Neuronal stem cell (in vitro differentiated cells): ENCODE results near the gene OS9.

Experiments used
- DNase-seq: peaks from one replicate; pipeline ENCODE4 v3.0.0-alpha.2; 2013; ENCODE audit warnings: low spot score
- H2AFZ ChIP-seq: one replicate; pipeline ENCODE4 v1.6.1; 2013; ENCODE audit warnings: mild to moderate bottlenecking, low read length, inconsistent platforms
- H2AK5ac ChIP-seq: 2 replicates; pipeline ENCODE4 v1.6.1; 2013; ENCODE audit warnings: low read depth, mild to moderate bottlenecking, inconsistent platforms, low read length, moderate library complexity, mixed read lengths
- H2BK120ac ChIP-seq: 2 replicates; pipeline ENCODE4 v1.6.1; 2013; ENCODE audit warnings: low read depth, mild to moderate bottlenecking, inconsistent platforms, low read length, moderate library complexity, mixed read lengths
- H2BK12ac ChIP-seq: one replicate; pipeline ENCODE4 v1.6.1; 2013; ENCODE audit warnings: low read length, inconsistent platforms
- H2BK15ac ChIP-seq: 2 replicates; pipeline ENCODE4 v1.6.1; 2013; ENCODE audit warnings: mild to moderate bottlenecking, low read length, inconsistent platforms, mixed read lengths
- H2BK5ac ChIP-seq: one replicate; pipeline ENCODE4 v1.6.1; 2013; ENCODE audit warnings: inconsistent platforms, mild to moderate bottlenecking, low read length, moderate library complexity
- H3K14ac ChIP-seq: one replicate; pipeline ENCODE4 v1.6.1; 2013; ENCODE audit warnings: low read length, inconsistent platforms
- H3K18ac ChIP-seq: 2 replicates; pipeline ENCODE4 v1.6.1; 2013; ENCODE audit warnings: low read length, inconsistent platforms
- H3K23ac ChIP-seq: 2 replicates; pipeline ENCODE4 v1.6.1; 2013; ENCODE audit warnings: low read depth, mild to moderate bottlenecking, mixed read lengths, low read length, inconsistent platforms; ENCODE audit not compliant: poor library complexity
- H3K27ac ChIP-seq: replicated peaks from 3 replicates; pipeline ENCODE4 v1.5.1; 2013; ENCODE audit warnings: low read length, inconsistent platforms
- H3K27me3 ChIP-seq, 3 experiments: 2 replicates each; pipeline ENCODE4 v1.6.1; 2013; ENCODE audit warnings: low read length in 3 of 3, mild to moderate bottlenecking in 2 of 3, inconsistent platforms in 1 of 3, low read depth in 1 of 3, mixed read lengths in 1 of 3, moderate library complexity in 1 of 3; ENCODE audit not compliant: control insufficient read depth in 3 of 3, insufficient read depth in 3 of 3
- H3K36me3 ChIP-seq, 2 donors: replicated peaks in 1 of 2; 2 replicates each; pipeline ENCODE4 v1.6.1; 2013; ENCODE audit warnings: low read length in 2 of 2; ENCODE audit not compliant: control insufficient read depth in 2 of 2, insufficient read depth in 2 of 2
- H3K4ac ChIP-seq: 2 replicates; pipeline ENCODE4 v1.6.1; 2013; ENCODE audit warnings: inconsistent platforms, mild to moderate bottlenecking, low read length, moderate library complexity
- H3K4me1 ChIP-seq, 2 donors: 1 replicate in 1 of 2; 2 replicates in 1 of 2; pipeline ENCODE4 v1.6.1; 2013; ENCODE audit warnings: low read length in 2 of 2, low read depth in 1 of 2; ENCODE audit not compliant: control insufficient read depth in 2 of 2, insufficient read depth in 1 of 2
- H3K4me2 ChIP-seq: one replicate; pipeline ENCODE4 v1.6.1; 2013; ENCODE audit warnings: mild to moderate bottlenecking, low read length, inconsistent platforms; ENCODE audit not compliant: insufficient read depth, poor library complexity, severe bottlenecking
- H3K4me3 ChIP-seq, 2 donors: 2 replicates each; pipeline ENCODE4 v1.5.1; 2013; ENCODE audit warnings: low read length in 2 of 2, mild to moderate bottlenecking in 2 of 2, inconsistent platforms in 1 of 2, moderate library complexity in 1 of 2
- H3K79me1 ChIP-seq: one replicate; pipeline ENCODE4 v1.6.1; 2013; ENCODE audit warnings: low read depth, mild to moderate bottlenecking, inconsistent platforms, low read length, moderate library complexity
- H3K9ac ChIP-seq: one replicate; pipeline ENCODE4 v1.6.1; 2013; ENCODE audit warnings: mild to moderate bottlenecking, low read depth, low read length, inconsistent platforms; ENCODE audit not compliant: poor library complexity
- H3K9me3 ChIP-seq, 2 donors: replicated peaks in 1 of 2; 2 replicates each; pipeline versions ENCODE3 to v1.6.1; 2013; ENCODE audit warnings: low read length in 2 of 2, mild to moderate bottlenecking in 2 of 2, inconsistent platforms in 1 of 2, low read depth in 1 of 2, mixed read lengths in 1 of 2, moderate library complexity in 1 of 2; ENCODE audit not compliant: control insufficient read depth in 2 of 2, insufficient read depth in 1 of 2
- H4K8ac ChIP-seq: one replicate; pipeline ENCODE4 v1.6.1; 2013; ENCODE audit warnings: low read depth, mild to moderate bottlenecking, inconsistent platforms, low read length, moderate library complexity
- H4K91ac ChIP-seq: one replicate; pipeline ENCODE4 v1.6.1; 2013; ENCODE audit warnings: low read length, low read depth, mild to moderate bottlenecking, inconsistent platforms; ENCODE audit not compliant: poor library complexity
- WGBS, 2 donors: extraction: QIAGEN DNeasy Blood & Tissue Kit; methylation state at CpG; one replicate each; pipeline ENCODE4 v1.1.7; 2013; ENCODE audit warnings: missing lambda C conversion rate in 2 of 2, mixed read lengths in 1 of 2; ENCODE audit not compliant: insufficient read length in 2 of 2, insufficient replicate concordance in 1 of 2; ENCODE audit errors: extremely low coverage in 2 of 2; 5-methylcytosine and 5-hydroxymethylcytosine counted together

OS9 gene

DNA sequence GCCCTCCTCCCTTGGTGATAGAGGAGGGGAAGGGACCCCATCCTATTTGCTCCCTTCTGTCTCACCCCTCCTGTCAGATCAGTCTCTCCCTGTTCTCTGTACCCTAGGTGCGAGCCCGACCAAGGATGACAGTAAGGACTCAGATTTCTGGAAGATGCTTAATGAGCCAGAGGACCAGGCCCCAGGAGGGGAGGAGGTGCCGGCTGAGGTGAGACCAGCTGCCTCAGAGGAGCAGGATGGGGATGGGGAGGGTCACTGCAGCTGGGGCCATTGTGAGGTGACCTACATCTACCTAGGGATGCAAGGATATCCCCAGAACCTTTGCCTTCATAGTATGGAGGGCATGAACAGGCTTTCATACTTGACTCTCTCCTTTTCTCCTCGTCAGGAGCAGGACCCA is 22.4 kb downstream of the OS9 start:
- H3K79me1 ChIP-seq: no peaks in the 10 kb centered on the region
- no peak overlapping the region for H3K14ac ChIP-seq
- no peak overlapping the region for H2BK12ac ChIP-seq
- no peak overlapping the region for H3K27ac ChIP-seq
- no peak overlapping the region for H3K9ac ChIP-seq
- H2BK5ac ChIP-seq: no peak overlapping the region
- WGBS, 2 donors: no CpG with 5 or more reads among the region's 4 CpGs
- H3K4me2 ChIP-seq: no peak overlapping the region
- no peak overlapping the region for H4K91ac ChIP-seq
- H4K8ac ChIP-seq: no peak overlapping the region
- peak overlapping the region; percentile 38 for H3K4ac ChIP-seq
- no peak overlapping the region for H3K4me3 ChIP-seq
- no peak overlapping the region for H3K23ac ChIP-seq
- peaks cover 22 to 77% of the 10 kb centered on the region in 2 donors for H3K36me3 ChIP-seq
- no peaks in the 10 kb centered on the region for H3K27me3 ChIP-seq
- H3K4me1 ChIP-seq: peaks cover 0 to 3% of the 10 kb centered on the region in 2 donors
- peaks cover 0 to 7% of the 10 kb centered on the region in 2 donors for H3K9me3 ChIP-seq
- no peak overlapping the region for H2AK5ac ChIP-seq
- no peak overlapping the region for H2BK15ac ChIP-seq
- DNase-seq: no peak
- no peak overlapping the region for H2BK120ac ChIP-seq
- no peak overlapping the region for H3K18ac ChIP-seq
- H2AFZ ChIP-seq: no peak overlapping the region

DNA sequence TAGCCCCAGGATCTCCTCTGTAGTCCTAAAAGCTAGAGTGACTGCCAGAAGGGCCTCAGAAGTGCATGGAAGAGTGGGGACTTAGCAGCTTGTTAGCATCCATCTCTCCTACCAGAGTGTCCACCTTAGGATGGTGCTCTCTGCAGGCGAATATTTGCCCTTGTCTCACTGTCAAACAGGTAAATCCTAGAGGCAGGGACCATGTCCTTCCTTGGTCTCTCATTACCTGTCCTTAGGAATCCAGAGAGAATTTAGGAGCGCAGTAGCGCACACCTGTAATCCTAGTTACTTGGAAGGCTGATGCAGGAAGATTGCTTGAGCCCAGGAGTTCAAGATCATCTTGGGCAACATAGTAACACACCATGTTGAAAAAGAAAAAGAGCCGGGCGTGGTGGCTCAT is 23.2 kb downstream of the OS9 start:
- no peak overlapping the region for H3K4me2 ChIP-seq
- no peak overlapping the region for H2AK5ac ChIP-seq
- no peak overlapping the region for H2BK120ac ChIP-seq
- H4K8ac ChIP-seq: no peak overlapping the region
- no peak overlapping the region for H3K4me3 ChIP-seq
- no CpG with 5 or more reads among the region's 5 CpGs for WGBS, 2 donors
- H3K9ac ChIP-seq: no peak overlapping the region
- no peaks in the 10 kb centered on the region for H3K79me1 ChIP-seq
- H3K9me3 ChIP-seq: peaks cover 0 to 1% of the 10 kb centered on the region in 2 donors
- DNase-seq: no peak
- no peak overlapping the region for H2BK15ac ChIP-seq
- H3K27ac ChIP-seq: no peak overlapping the region
- H3K27me3 ChIP-seq: no peaks in the 10 kb centered on the region
- H3K23ac ChIP-seq: no peak overlapping the region
- H3K18ac ChIP-seq: no peak overlapping the region
- H4K91ac ChIP-seq: no peak overlapping the region
- H2BK12ac ChIP-seq: no peak overlapping the region
- H2AFZ ChIP-seq: no peak overlapping the region
- peaks cover 22 to 80% of the 10 kb centered on the region in 2 donors for H3K36me3 ChIP-seq
- H3K4me1 ChIP-seq: peaks cover 0 to 3% of the 10 kb centered on the region in 2 donors
- no peak overlapping the region for H3K14ac ChIP-seq
- no peak overlapping the region for H2BK5ac ChIP-seq
- no peak overlapping the region for H3K4ac ChIP-seq

DNA sequence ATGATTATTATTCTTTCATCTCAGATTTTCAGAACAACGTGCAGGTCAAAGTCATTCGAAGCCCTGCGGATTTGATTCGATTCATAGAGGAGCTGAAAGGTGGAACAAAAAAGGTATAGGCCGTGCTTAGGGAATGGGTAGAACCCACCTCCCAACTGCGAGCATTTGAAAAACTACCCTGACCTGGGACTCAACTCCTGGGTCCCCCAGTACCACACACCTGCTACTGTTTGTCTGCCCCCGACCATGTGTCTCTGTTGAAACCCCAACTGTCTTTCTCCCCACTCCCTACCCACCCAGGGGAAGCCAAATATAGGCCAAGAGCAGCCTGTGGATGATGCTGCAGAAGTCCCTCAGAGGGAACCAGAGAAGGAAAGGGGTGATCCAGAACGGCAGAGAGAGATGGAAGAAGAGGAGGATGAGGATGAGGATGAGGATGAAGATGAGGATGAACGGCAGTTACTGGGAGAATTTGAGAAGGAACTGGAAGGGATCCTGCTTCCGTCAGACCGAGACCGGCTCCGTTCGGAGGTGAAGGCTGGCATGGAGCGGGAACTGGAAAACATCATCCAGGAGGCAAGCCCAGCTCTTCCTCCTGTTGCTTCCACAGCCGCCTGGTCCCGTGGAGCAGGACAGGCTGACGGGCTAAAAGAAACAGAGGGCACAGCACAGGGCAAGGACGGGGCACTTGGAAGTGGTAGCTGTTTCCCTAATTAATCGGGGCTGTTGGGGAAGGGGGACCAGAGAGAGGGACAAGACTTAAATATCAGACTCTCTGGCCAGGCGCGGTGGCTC is 24.1 kb downstream of the OS9 start:
- no peak overlapping the region for H2AFZ ChIP-seq
- H2BK12ac ChIP-seq: no peak overlapping the region
- no peak overlapping the region for H4K8ac ChIP-seq
- peak overlapping the region in 1 of 2 donors; percentile 10 for H3K4me3 ChIP-seq
- no peak overlapping the region for H3K4ac ChIP-seq
- no peak overlapping the region for H3K27ac ChIP-seq
- no peak overlapping the region for H3K4me2 ChIP-seq
- H3K9ac ChIP-seq: no peak overlapping the region
- H3K4me1 ChIP-seq: no peaks in the 10 kb centered on the region
- H3K23ac ChIP-seq: no peak overlapping the region
- no peak overlapping the region for H2BK120ac ChIP-seq
- no peak overlapping the region for H4K91ac ChIP-seq
- no peak overlapping the region for H2BK15ac ChIP-seq
- H3K79me1 ChIP-seq: no peaks in the 10 kb centered on the region
- peaks cover 22 to 74% of the 10 kb centered on the region in 2 donors for H3K36me3 ChIP-seq
- H3K9me3 ChIP-seq: no peaks in the 10 kb centered on the region
- no peak overlapping the region for H2AK5ac ChIP-seq
- WGBS, 2 donors: 100% methylated on average over 1 of the region's 22 CpGs; no CpG with 5 or more reads in 1 of the 2 donors
- DNase-seq: no peak
- no peak overlapping the region for H2BK5ac ChIP-seq
- H3K27me3 ChIP-seq: no peaks in the 10 kb centered on the region
- no peak overlapping the region for H3K14ac ChIP-seq
- H3K18ac ChIP-seq: no peak overlapping the region

DNA sequence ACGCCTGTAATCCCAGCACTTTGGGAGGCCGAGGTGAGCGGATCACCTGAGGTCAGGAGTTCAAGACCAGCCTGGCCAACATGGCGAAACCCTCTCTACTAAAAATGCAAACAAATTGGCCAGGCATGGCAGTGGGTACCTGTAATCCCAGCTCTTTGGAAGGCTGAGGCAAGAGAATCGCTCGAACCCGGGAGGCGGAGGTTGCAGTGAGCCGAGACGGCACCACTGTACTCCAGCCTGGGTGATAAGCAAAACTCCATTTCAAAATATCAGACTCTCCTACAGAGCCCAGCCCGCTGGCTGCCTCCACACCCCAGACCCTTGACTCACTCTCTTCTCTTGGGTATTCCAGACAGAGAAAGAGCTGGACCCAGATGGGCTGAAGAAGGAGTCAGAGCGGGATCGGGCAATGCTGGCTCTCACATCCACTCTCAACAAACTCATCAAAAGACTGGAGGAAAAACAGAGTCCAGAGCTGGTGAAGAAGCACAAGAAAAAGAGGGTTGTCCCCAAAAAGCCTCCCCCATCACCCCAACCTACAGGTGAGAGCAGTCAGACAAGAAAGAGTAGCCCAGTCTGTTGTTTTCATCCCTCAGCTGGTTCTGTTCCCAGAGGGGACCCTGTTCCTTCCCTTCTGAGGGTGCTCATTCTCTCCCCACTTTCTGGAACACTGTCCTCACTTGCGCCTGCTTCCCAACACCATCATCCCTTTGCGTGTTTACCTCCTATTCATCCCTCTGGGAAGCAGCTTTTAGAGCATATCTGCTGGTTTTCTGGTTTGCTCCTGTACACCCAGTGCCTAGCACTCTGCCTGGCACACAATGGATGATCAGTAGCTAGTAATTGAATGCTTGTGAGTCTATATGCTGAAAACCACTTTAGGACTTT is 25.0 kb downstream of the OS9 start:
- no peak overlapping the region for H3K14ac ChIP-seq
- no peak overlapping the region for H2AFZ ChIP-seq
- H3K27ac ChIP-seq: no peak overlapping the region
- H3K4ac ChIP-seq: no peak overlapping the region
- H2BK5ac ChIP-seq: no peak overlapping the region
- no peak overlapping the region for H3K9ac ChIP-seq
- no peak overlapping the region for H2BK120ac ChIP-seq
- no peak overlapping the region for H3K4me3 ChIP-seq
- H3K23ac ChIP-seq: no peak overlapping the region
- H3K36me3 ChIP-seq: peaks cover 22 to 74% of the 10 kb centered on the region in 2 donors
- H2AK5ac ChIP-seq: no peak overlapping the region
- H3K18ac ChIP-seq: no peak overlapping the region
- no peaks in the 10 kb centered on the region for H3K4me1 ChIP-seq
- no peak overlapping the region for H4K8ac ChIP-seq
- H3K27me3 ChIP-seq: peaks cover 0 to 2% (median 0%) of the 10 kb centered on the region in 3 experiments
- no peak for DNase-seq
- no peak overlapping the region for H4K91ac ChIP-seq
- H2BK12ac ChIP-seq: no peak overlapping the region
- no peak overlapping the region for H3K4me2 ChIP-seq
- no peak overlapping the region for H2BK15ac ChIP-seq
- no peaks in the 10 kb centered on the region for H3K79me1 ChIP-seq
- no peaks in the 10 kb centered on the region for H3K9me3 ChIP-seq
- no CpG with 5 or more reads among the region's 15 CpGs for WGBS, 2 donors
